ENCODE data around the gene NFATC3. TPM values are rescaled to one million over a fixed set of nuclear protein-coding genes. Genes with fewer than 3 reads are reported as not detected.
"Not testable (repeated sequence)": the region's sequence is repeated elsewhere in the genome, so short reads cannot be mapped to it uniquely, and the experiment has no call there.

NFATC3 gene
- total RNA-seq, 2 donors from 2014 or later, result 64.2 to 90.1 TPM

- Mint-ChIP-seq H3K36me3 (no peaks in the 10 kb centered on the region), H3K27ac (peak overlapping the region; percentile 45 to 89), H3K9me3 (no peaks in the 10 kb centered on the region)
- DNase-seq (ENCODE audit: low spot score in 2 of 2) (no peak), ATAC-seq (peak; percentile 86 to 90)
These were observed 8.8 kb downstream of the NFATC3 start for GRCh38 chr16:68093816-68094613.

- H3K36me3 Mint-ChIP-seq, result no peaks in the 10 kb centered on the region
- H3K27ac Mint-ChIP-seq, result peak overlapping the region; percentile 45 to 89
- ATAC-seq, result no peak
- no peak for DNase-seq (ENCODE audit: low spot score in 2 of 2)
- H3K9me3 Mint-ChIP-seq, result no peaks in the 10 kb centered on the region
These were observed 9.4 kb downstream of the NFATC3 start for GRCh38 chr16:68094614-68094934.

GRCh38 chr16:68096491-68096890 lies 11.3 kb downstream of the NFATC3 start:
- ATAC-seq (no peak), DNase-seq (ENCODE audit: low spot score in 2 of 2) (no peak)
- peaks cover 0 to 6% of the 10 kb centered on the region in 2 donors for H3K36me3 Mint-ChIP-seq
- no peaks in the 10 kb centered on the region for H3K9me3 Mint-ChIP-seq
- H3K27ac Mint-ChIP-seq, result peak overlapping the region in 1 of 2 donors; percentile 22

- no peak overlapping the region for H3K27ac Mint-ChIP-seq
- H3K36me3 Mint-ChIP-seq, result peaks cover 0 to 7% of the 10 kb centered on the region in 2 donors
- ATAC-seq, result no peak
- H3K9me3 Mint-ChIP-seq, result no peaks in the 10 kb centered on the region
- DNase-seq (ENCODE audit: low spot score in 2 of 2), result no peak
These were observed 11.9 kb downstream of the NFATC3 start for GRCh38 chr16:68097088-68097487.

GRCh38 chr16:68097895-68098294 lies 12.7 kb downstream of the NFATC3 start:
- peaks cover 0 to 13% of the 10 kb centered on the region in 2 donors for H3K36me3 Mint-ChIP-seq
- peaks cover 4 to 5% of the 10 kb centered on the region in 2 donors for H3K9me3 Mint-ChIP-seq
- DNase-seq (ENCODE audit: low spot score in 2 of 2) (no peak), ATAC-seq (no peak)
- H3K27ac Mint-ChIP-seq, result no peak overlapping the region

- peak; percentile 34 to 44 for ATAC-seq
- H3K27ac Mint-ChIP-seq, result no peak overlapping the region
- peaks cover 0 to 35% of the 10 kb centered on the region in 2 donors for H3K36me3 Mint-ChIP-seq
- DNase-seq (ENCODE audit: low spot score in 2 of 2), result no peak
- H3K9me3 Mint-ChIP-seq, result peaks cover 4 to 8% of the 10 kb centered on the region in 2 donors
These were observed 15.3 kb downstream of the NFATC3 start for GRCh38 chr16:68100488-68100887.

GRCh38 chr16:68105611-68106010 lies 20.4 kb downstream of the NFATC3 start:
- DNase-seq (ENCODE audit: low spot score in 2 of 2) (no peak), ATAC-seq (peak in 1 of 2 donors; percentile 31)
- Mint-ChIP-seq H3K27ac (no peak overlapping the region), H3K36me3 (peaks cover 10 to 71% of the 10 kb centered on the region in 2 donors), H3K9me3 (peaks cover 14 to 37% of the 10 kb centered on the region in 2 donors)

GRCh38 chr16:68107230-68107928 lies 22.2 kb downstream of the NFATC3 start:
- Mint-ChIP-seq H3K9me3 (peaks cover 16 to 48% of the 10 kb centered on the region in 2 donors), H3K36me3 (peaks cover 14 to 80% of the 10 kb centered on the region in 2 donors)
- not testable (repeated sequence) for DNase-seq (ENCODE audit: low spot score in 2 of 2); ATAC-seq; H3K27ac Mint-ChIP-seq

GRCh38 chr16:68109156-68109555 lies 24.0 kb downstream of the NFATC3 start:
- not testable (repeated sequence) for DNase-seq (ENCODE audit: low spot score in 2 of 2); H3K27ac Mint-ChIP-seq; ATAC-seq
- H3K36me3 Mint-ChIP-seq, result peaks cover 14 to 74% of the 10 kb centered on the region in 2 donors
- H3K9me3 Mint-ChIP-seq, result peaks cover 18 to 50% of the 10 kb centered on the region in 2 donors

- Mint-ChIP-seq H3K36me3 (peaks cover 14 to 59% of the 10 kb centered on the region in 2 donors), H3K9me3 (peaks cover 18 to 46% of the 10 kb centered on the region in 2 donors), H3K27ac (peak overlapping the region; percentile 1 to 47)
- not testable (repeated sequence) for ATAC-seq; DNase-seq (ENCODE audit: low spot score in 2 of 2)
These were observed 25.4 kb downstream of the NFATC3 start for GRCh38 chr16:68110611-68111010.

- Mint-ChIP-seq H3K36me3 (peaks cover 14 to 56% of the 10 kb centered on the region in 2 donors), H3K27ac (peak overlapping the region in 1 of 2 donors; percentile 47), H3K9me3 (peaks cover 18 to 45% of the 10 kb centered on the region in 2 donors)
- ATAC-seq, result no peak
- DNase-seq (ENCODE audit: low spot score in 2 of 2), result no peak
These were observed 26.2 kb downstream of the NFATC3 start for GRCh38 chr16:68111379-68111778.

GRCh38 chr16:68113059-68113761 lies 28.0 kb downstream of the NFATC3 start:
- no peak overlapping the region for H3K27ac Mint-ChIP-seq
- peaks cover 14 to 43% of the 10 kb centered on the region in 2 donors for H3K36me3 Mint-ChIP-seq
- peaks cover 18 to 38% of the 10 kb centered on the region in 2 donors for H3K9me3 Mint-ChIP-seq
- ATAC-seq (no peak), DNase-seq (ENCODE audit: low spot score in 2 of 2) (no peak)

- peak in 1 of 2 donors; percentile 60 for ATAC-seq
- H3K27ac Mint-ChIP-seq, result peak overlapping the region in 1 of 2 donors; percentile 21
- DNase-seq (ENCODE audit: low spot score in 2 of 2), result no peak
These were observed 28.6 kb downstream of the NFATC3 start for GRCh38 chr16:68113765-68114240.

GRCh38 chr16:68114939-68115338 lies 29.8 kb downstream of the NFATC3 start:
- H3K36me3 Mint-ChIP-seq, result peaks cover 7 to 26% of the 10 kb centered on the region in 2 donors
- not testable (repeated sequence) for ATAC-seq; DNase-seq (ENCODE audit: low spot score in 2 of 2)
- H3K27ac Mint-ChIP-seq, result peak overlapping the region in 1 of 2 donors; percentile 16
- H3K9me3 Mint-ChIP-seq, result peaks cover 9 to 22% of the 10 kb centered on the region in 2 donors

More at GRCh38 chr16:68113765-68114240, 28.6 kb downstream of the NFATC3 start:
- peaks cover 18 to 32% of the 10 kb centered on the region in 2 donors for H3K9me3 Mint-ChIP-seq
- peaks cover 14 to 37% of the 10 kb centered on the region in 2 donors for H3K36me3 Mint-ChIP-seq

- DNase-seq (ENCODE audit: low spot score in 2 of 2) (no peak), ATAC-seq (peak; percentile 48 to 83)
- Mint-ChIP-seq H3K36me3 (peaks cover 2 to 19% of the 10 kb centered on the region in 2 donors), H3K27ac (no peak overlapping the region), H3K9me3 (peaks cover 4 to 16% of the 10 kb centered on the region in 2 donors)
These were observed 30.7 kb downstream of the NFATC3 start for GRCh38 chr16:68115851-68116250.

- no peak overlapping the region for H3K27ac Mint-ChIP-seq
- ATAC-seq, result peak in 1 of 2 donors; percentile 53
- no peak for DNase-seq (ENCODE audit: low spot score in 2 of 2)
- H3K36me3 Mint-ChIP-seq, result peaks cover 0 to 14% of the 10 kb centered on the region in 2 donors
- H3K9me3 Mint-ChIP-seq, result peaks cover 3 to 12% of the 10 kb centered on the region in 2 donors
These were observed 31.2 kb downstream of the NFATC3 start for GRCh38 chr16:68116256-68116867.

All from activated naive CD4-positive, alpha-beta T cell treated with anti-CD3 and anti-CD28 coated beads, Interleukin-2, amount 50 U/mL, for 72 hours (primary cell).